ENCODE measurements around the gene OR10A2. TPM values are rescaled to one million over a fixed set of nuclear protein-coding genes. Genes with fewer than 3 reads are reported as not detected.
"Not testable (repeated sequence)": the region's sequence is repeated elsewhere in the genome, so short reads cannot be mapped to it uniquely, and the experiment has no call there.

Gene OR10A2
- polyA plus RNA-seq, 3 donors = not detected

DNA sequence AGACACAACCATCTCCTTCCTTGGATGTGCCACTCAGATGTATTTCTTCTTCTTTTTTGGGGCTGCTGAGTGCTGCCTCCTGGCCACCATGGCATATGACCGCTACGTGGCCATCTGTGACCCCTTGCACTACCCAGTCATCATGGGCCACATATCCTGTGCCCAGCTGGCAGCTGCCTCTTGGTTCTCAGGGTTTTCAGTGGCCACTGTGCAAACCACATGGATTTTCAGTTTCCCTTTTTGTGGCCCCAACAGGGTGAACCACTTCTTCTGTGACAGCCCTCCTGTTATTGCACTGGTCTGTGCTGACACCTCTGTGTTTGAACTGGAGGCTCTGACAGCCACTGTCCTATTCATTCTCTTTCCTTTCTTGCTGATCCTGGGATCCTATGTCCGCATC is 14.1 kb downstream of the OR10A2 start:
- TF ChIP-seq, protein P1, sequence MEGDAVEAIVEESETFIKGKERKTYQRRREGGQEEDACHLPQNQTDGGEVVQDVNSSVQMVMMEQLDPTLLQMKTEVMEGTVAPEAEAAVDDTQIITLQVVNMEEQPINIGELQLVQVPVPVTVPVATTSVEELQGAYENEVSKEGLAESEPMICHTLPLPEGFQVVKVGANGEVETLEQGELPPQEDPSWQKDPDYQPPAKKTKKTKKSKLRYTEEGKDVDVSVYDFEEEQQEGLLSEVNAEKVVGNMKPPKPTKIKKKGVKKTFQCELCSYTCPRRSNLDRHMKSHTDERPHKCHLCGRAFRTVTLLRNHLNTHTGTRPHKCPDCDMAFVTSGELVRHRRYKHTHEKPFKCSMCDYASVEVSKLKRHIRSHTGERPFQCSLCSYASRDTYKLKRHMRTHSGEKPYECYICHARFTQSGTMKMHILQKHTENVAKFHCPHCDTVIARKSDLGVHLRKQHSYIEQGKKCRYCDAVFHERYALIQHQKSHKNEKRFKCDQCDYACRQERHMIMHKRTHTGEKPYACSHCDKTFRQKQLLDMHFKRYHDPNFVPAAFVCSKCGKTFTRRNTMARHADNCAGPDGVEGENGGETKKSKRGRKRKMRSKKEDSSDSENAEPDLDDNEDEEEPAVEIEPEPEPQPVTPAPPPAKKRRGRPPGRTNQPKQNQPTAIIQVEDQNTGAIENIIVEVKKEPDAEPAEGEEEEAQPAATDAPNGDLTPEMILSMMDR (IDR thresholded peaks at IDR 0.05) = no peak
- Histone ChIP-seq H3K36me3 (replicated peaks in 1 of 2; ENCODE audit: control insufficient read depth in 1 of 2, insufficient read depth in 2 of 2, low read length in 2 of 2) (no peaks in the 10 kb centered on the region), H4K20me1 (ENCODE audit: insufficient read depth, low read length) (no peaks in the 10 kb centered on the region), H3K27ac (ENCODE audit: low read depth in 1 of 2, low read length in 2 of 2) (no peak overlapping the region), H3K4me3 (replicated peaks in 1 of 3; ENCODE audit: low read depth in 2 of 3, low read length in 3 of 3) (no peak overlapping the region), H3K9ac (ENCODE audit: insufficient read depth, low read length, poor library complexity, severe bottlenecking) (no peak overlapping the region), H3K27me3 (ENCODE audit: control insufficient read depth in 2 of 2, insufficient read depth in 2 of 2, low read length in 2 of 2) (no peaks in the 10 kb centered on the region), H3K79me2 (ENCODE audit: insufficient read depth, low read length) (no peaks in the 10 kb centered on the region), H2AFZ (ENCODE audit: insufficient read depth, low read depth, low read length, poor library complexity, severe bottlenecking) (no peak overlapping the region), H3K4me2 (replicated peaks; ENCODE audit: extremely low read depth, low read length, poor library complexity, severe bottlenecking) (no peak overlapping the region), H3K9me3 (replicated peaks in 1 of 2; ENCODE audit: control insufficient read depth in 1 of 2, insufficient read depth in 1 of 2, low read length in 2 of 2) (peaks cover 0 to 4% of the 10 kb centered on the region in 2 donors), H3K4me1 (ENCODE audit: control insufficient read depth in 1 of 2, insufficient read depth in 2 of 2, low read length in 2 of 2) (no peaks in the 10 kb centered on the region)
- intact Hi-C loops (cut with micrococcal nuclease) = no loop called here
- no peak overlapping the region for H3K27ac Mint-ChIP-seq
- WGBS (ENCODE audit: insufficient coverage) = 88% methylated on average over 3 of the region's 3 CpGs
- peaks cover 0 to 8% (median 6%) of the 10 kb centered on the region in 7 donors for H3K9me3 Mint-ChIP-seq
- H3K4me1 Mint-ChIP-seq = no peaks in the 10 kb centered on the region
- peaks cover 0 to 3% (median 0%) of the 10 kb centered on the region in 3 donors for H3K27me3 Mint-ChIP-seq (ENCODE audit: low read depth in 3 of 3)
- no peaks in the 10 kb centered on the region for H3K36me3 Mint-ChIP-seq
- H3K4me3 Mint-ChIP-seq = no peak overlapping the region
- DNase-seq = no peak

DNA sequence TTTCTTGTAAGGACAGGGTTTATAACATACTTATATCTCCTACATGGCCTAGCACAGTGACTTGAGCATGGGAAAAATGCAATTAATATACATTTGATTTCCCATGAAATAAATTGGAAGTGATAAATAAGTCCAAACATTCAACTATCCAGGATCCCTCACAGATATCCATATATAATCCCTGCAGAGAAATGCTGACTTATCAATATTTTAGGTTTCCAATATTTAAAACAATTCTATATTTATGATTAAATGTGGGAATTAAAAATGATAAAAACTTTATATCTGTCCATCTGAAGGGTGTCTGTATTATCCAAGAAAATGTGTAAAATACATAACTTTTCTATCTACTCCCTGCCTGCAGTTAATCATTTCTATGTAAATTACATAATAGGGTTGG is 19.9 kb downstream of the OR10A2 start:
- Histone ChIP-seq H3K9me3 (replicated peaks in 1 of 2; ENCODE audit: control insufficient read depth in 1 of 2, insufficient read depth in 1 of 2, low read length in 2 of 2) (no peaks in the 10 kb centered on the region), H3K36me3 (replicated peaks in 1 of 2; ENCODE audit: control insufficient read depth in 1 of 2, insufficient read depth in 2 of 2, low read length in 2 of 2) (no peaks in the 10 kb centered on the region), H3K4me2 (replicated peaks; ENCODE audit: extremely low read depth, low read length, poor library complexity, severe bottlenecking) (no peak overlapping the region), H3K79me2 (ENCODE audit: insufficient read depth, low read length) (no peaks in the 10 kb centered on the region), H2AFZ (ENCODE audit: insufficient read depth, low read depth, low read length, poor library complexity, severe bottlenecking) (no peak overlapping the region), H3K27ac (ENCODE audit: low read depth in 1 of 2, low read length in 2 of 2) (no peak overlapping the region), H3K4me1 (ENCODE audit: control insufficient read depth in 1 of 2, insufficient read depth in 2 of 2, low read length in 2 of 2) (no peaks in the 10 kb centered on the region), H3K27me3 (ENCODE audit: control insufficient read depth in 2 of 2, insufficient read depth in 2 of 2, low read length in 2 of 2) (no peaks in the 10 kb centered on the region), H4K20me1 (ENCODE audit: insufficient read depth, low read length) (no peaks in the 10 kb centered on the region), H3K4me3 (replicated peaks in 1 of 3; ENCODE audit: low read depth in 2 of 3, low read length in 3 of 3) (no peak overlapping the region), H3K9ac (ENCODE audit: insufficient read depth, low read length, poor library complexity, severe bottlenecking) (no peak overlapping the region)
- H3K9me3 Mint-ChIP-seq = peaks cover 0 to 4% (median 2%) of the 10 kb centered on the region in 7 donors
- H3K36me3 Mint-ChIP-seq = no peaks in the 10 kb centered on the region
- intact Hi-C loops (cut with micrococcal nuclease) = no loop called here
- no peak overlapping the region for H3K27ac Mint-ChIP-seq
- H3K4me3 Mint-ChIP-seq = no peak overlapping the region
- DNase-seq = no peak
- TF ChIP-seq, protein P1 (IDR thresholded peaks at IDR 0.05) = no peak
- H3K27me3 Mint-ChIP-seq (ENCODE audit: low read depth in 3 of 3) = peaks cover 2 to 12% (median 3%) of the 10 kb centered on the region in 3 donors
- H3K4me1 Mint-ChIP-seq = no peaks in the 10 kb centered on the region

DNA sequence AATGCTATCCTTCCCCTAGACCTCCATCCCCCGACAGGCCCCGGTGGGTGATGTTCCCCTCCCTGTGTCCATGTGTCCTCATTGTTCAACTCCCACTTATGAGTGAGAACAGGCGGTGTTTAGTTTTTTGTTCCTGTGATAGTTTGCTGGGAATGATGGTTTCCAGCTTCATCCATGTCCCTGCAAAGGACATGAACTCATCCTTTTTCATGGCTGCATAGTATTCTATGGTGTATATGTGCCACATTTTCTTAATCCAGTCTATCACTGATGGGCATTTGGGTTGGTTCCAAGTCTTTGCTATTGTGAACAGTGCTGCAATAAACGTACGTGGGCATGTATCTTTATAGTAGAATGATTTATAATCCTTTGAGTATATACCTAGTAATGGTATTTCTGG is 24.9 kb downstream of the OR10A2 start:
- H3K27ac Mint-ChIP-seq; intact Hi-C loops (cut with micrococcal nuclease); H2AFZ ChIP-seq (ENCODE audit: insufficient read depth, low read depth, low read length, poor library complexity, severe bottlenecking); H3K9me3 Mint-ChIP-seq; H3K4me3 ChIP-seq (replicated peaks in 1 of 3; ENCODE audit: low read depth in 2 of 3, low read length in 3 of 3); H3K4me1 Mint-ChIP-seq; H3K79me2 ChIP-seq (ENCODE audit: insufficient read depth, low read length); H3K4me2 ChIP-seq (replicated peaks; ENCODE audit: extremely low read depth, low read length, poor library complexity, severe bottlenecking); H3K9me3 ChIP-seq (replicated peaks in 1 of 2; ENCODE audit: control insufficient read depth in 1 of 2, insufficient read depth in 1 of 2, low read length in 2 of 2); H3K4me1 ChIP-seq (ENCODE audit: control insufficient read depth in 1 of 2, insufficient read depth in 2 of 2, low read length in 2 of 2); H3K27ac ChIP-seq (ENCODE audit: low read depth in 1 of 2, low read length in 2 of 2); H3K36me3 Mint-ChIP-seq; DNase-seq; H3K27me3 ChIP-seq (ENCODE audit: control insufficient read depth in 2 of 2, insufficient read depth in 2 of 2, low read length in 2 of 2); H3K36me3 ChIP-seq (replicated peaks in 1 of 2; ENCODE audit: control insufficient read depth in 1 of 2, insufficient read depth in 2 of 2, low read length in 2 of 2); H3K9ac ChIP-seq (ENCODE audit: insufficient read depth, low read length, poor library complexity, severe bottlenecking); H4K20me1 ChIP-seq (ENCODE audit: insufficient read depth, low read length); H3K4me3 Mint-ChIP-seq: not testable (repeated sequence)
- H3K27me3 Mint-ChIP-seq (ENCODE audit: low read depth in 3 of 3) = peaks cover 2 to 10% (median 3%) of the 10 kb centered on the region in 3 donors
- no CpG with 5 or more reads among the region's 5 CpGs for WGBS (ENCODE audit: insufficient coverage)
